CD4-positive, alpha-beta T cell treated with Interleukin-4 for 1 hour (primary cell): ENCODE measurements around the gene REC8.

Experiments used
- DNase-seq, 2 donors: peaks; one replicate each; pipeline ENCODE4 v3.0.0-alpha.2; 2020 to 2022

The REC8 gene

GRCh38 chr14:24160850-24161804, 10.8 kb upstream of the REC8 start, which contains the start of gene IRF9:
IRF9 (plus strand) TSS chr14:24161265; CDS start chr14:24162145, 880 bp downstream.
- DNase-seq = peak; percentile 96 to 98

- DNase-seq = no peak
Observed at GRCh38 chr14:24162093-24162492, 9.8 kb upstream of the REC8 start.

- DNase-seq = no peak
Observed at GRCh38 chr14:24164518-24164991, 7.3 kb upstream of the REC8 start.

GRCh38 chr14:24165785-24166184, 6.1 kb upstream of the REC8 start:
- DNase-seq = no peak

- DNase-seq = no peak
Observed at GRCh38 chr14:24167469-24168114, 4.3 kb upstream of the REC8 start.

GRCh38 chr14:24172261-24172860, 481 bp downstream of the REC8 start:
- DNase-seq = no peak

GRCh38 chr14:24172871-24173281, 996 bp downstream of the REC8 start:
- DNase-seq = no peak

- no peak for DNase-seq
Observed at GRCh38 chr14:24176599-24176998, 4.7 kb downstream of the REC8 start.

GRCh38 chr14:24177041-24177825, 5.4 kb downstream of the REC8 start:
- DNase-seq = no peak

- no peak for DNase-seq
Observed at GRCh38 chr14:24177891-24178290, 6.0 kb downstream of the REC8 start.

GRCh38 chr14:24178399-24179178, 6.7 kb downstream of the REC8 start:
- DNase-seq = no peak

GRCh38 chr14:24179294-24179960, 7.5 kb downstream of the REC8 start:
- DNase-seq = no peak

- no peak for DNase-seq
Observed at GRCh38 chr14:24179961-24180796, 8.3 kb downstream of the REC8 start.

- DNase-seq = no peak
Observed at GRCh38 chr14:24181371-24182077, 9.6 kb downstream of the REC8 start.

- no peak for DNase-seq
Observed at GRCh38 chr14:24182110-24182882, 10.4 kb downstream of the REC8 start.

GRCh38 chr14:24183014-24183481, 11.2 kb downstream of the REC8 start:
- no peak for DNase-seq

- no peak for DNase-seq
Observed at GRCh38 chr14:24184104-24184970, 12.5 kb downstream of the REC8 start.

- DNase-seq = no peak
Observed at GRCh38 chr14:24185026-24185425, 13.1 kb downstream of the REC8 start.
